Spleen (tissue), 11 donors: ENCODE measurements around the gene CELSR3. TPM values are rescaled to one million over a fixed set of nuclear protein-coding genes. Genes with fewer than 3 reads are reported as not detected.

Experiments
- DNase-seq: peaks from one replicate; pipeline ENCODE4 v3.0.0-alpha.2; 2020
- H3K27ac ChIP-seq, 8 donors: fragments of 200-600 bp; sonication (generic) in 7 of 8; 1 replicate in 4 of 8; 2 replicates in 4 of 8; pipeline versions ENCODE4 v1.5.0 to v1.8.0; 2016 to 2021; ENCODE audit warnings: inconsistent platforms in 4 of 8, mild to moderate bottlenecking in 4 of 8, moderate library complexity in 1 of 8
- H3K27me3 ChIP-seq, 7 donors: fragments of 200-600 bp; sonication (generic) in 6 of 7; replicated peaks in 1 of 7; 1 replicate in 4 of 7; 2 replicates in 3 of 7; pipeline versions ENCODE4 v1.5.0 to v1.8.0; 2016 to 2021; ENCODE audit warnings: inconsistent platforms in 3 of 7, mild to moderate bottlenecking in 1 of 7
- H3K36me3 ChIP-seq, 6 donors: fragments of 200-600 bp; sonication (generic) in 5 of 6; 1 replicate in 4 of 6; 2 replicates in 2 of 6; pipeline versions ENCODE4 v1.5.0 to v1.8.0; 2016 to 2021; ENCODE audit warnings: inconsistent platforms in 2 of 6
- H3K4me1 ChIP-seq, 6 donors: fragments of 200-600 bp; sonication (generic) in 5 of 6; 1 replicate in 3 of 6; 2 replicates in 3 of 6; pipeline versions ENCODE4 v1.5.0 to v1.8.0; 2016 to 2021; ENCODE audit warnings: inconsistent platforms in 3 of 6
- H3K4me3 ChIP-seq, 8 donors: fragments of 200-600 bp; sonication (generic) in 7 of 8; 1 replicate in 4 of 8; 2 replicates in 4 of 8; pipeline versions ENCODE4 v1.5.0 to v1.8.0; 2016 to 2021; ENCODE audit warnings: inconsistent platforms in 4 of 8, mild to moderate bottlenecking in 4 of 8, moderate library complexity in 2 of 8
- H3K9me3 ChIP-seq, 8 donors: fragments of 200-600 bp; sonication (generic) in 7 of 8; 1 replicate in 4 of 8; 2 replicates in 4 of 8; pipeline versions ENCODE4 v1.5.0 to v1.8.0; 2016 to 2021; ENCODE audit warnings: inconsistent platforms in 4 of 8
- POLR2A ChIP-seq, 3 donors: fragments of 450-650 bp; IDR thresholded peaks; one replicate each; pipeline ENCODE4 v1.5.1; 2017; ENCODE audit warnings: antibody characterized with exemption in 3 of 3, mild to moderate bottlenecking in 1 of 3
- POLR2AphosphoS5 ChIP-seq, 3 donors: sonication (generic); formaldehyde crosslinking; IDR thresholded peaks; one replicate each; pipeline ENCODE4 v1.5.1; 2017; ENCODE audit warnings: antibody characterized with exemption in 3 of 3
- WGBS, 5 donors: extraction: QIAGEN DNeasy Blood & Tissue Kit in 3 of 5; methylation state at CpG; one replicate each; pipeline versions ENCODE4 v1.1.5 to v1.1.7; 2013 to 2018; 5-methylcytosine and 5-hydroxymethylcytosine counted together
- intact Hi-C: fragments of 100-400 bp; cut with DNase I; formaldehyde crosslinking; loops from one replicate; pipeline ENCODE4 v1.15.0; 2023; ENCODE audit warnings: low total_unique reads
- polyA plus RNA-seq, 3 donors: library from polyadenylated mRNA; stranded (reverse); fragments of 200-250 nt; gene quantifications; one replicate each; pipeline ENCODE4 v1.2.1, GENCODE V29; 2013
- total RNA-seq, 7 donors: library from RNA; depleted of rRNA in 3 of 7; stranded (reverse); fragments of >200 nt in 3 of 7; fragmentation: NEBNext Ultra II Directional in 4 of 7; extraction: Animal tissue kit (Norgen Biotek cat#: 25700) in 4 of 7; gene quantifications; one replicate each; pipeline versions ENCODE4 v1.1.0 to v1.2.1, GENCODE V29; 2016 to 2021
- TF ChIP-seq, protein P1 (sequence below), 11 experiments: fragments of 200-600 bp in 7 of 11; fragments of 450-650 bp in 4 of 11; sonication (generic) in 4 of 11; IDR thresholded peaks in 8 of 11; conservative IDR thresholded peaks in 3 of 11; 1 replicate in 7 of 11; 2 replicates in 4 of 11; pipeline versions ENCODE4 v1.4.0 to v1.8.0; 2016 to 2021; ENCODE audit warnings: antibody characterized with exemption in 11 of 11, inconsistent platforms in 4 of 11, mild to moderate bottlenecking in 1 of 11
- donor health status: healthy with polysubstance abuse.
- donor health status: DM: no; HTN: no; CAD: no; lungs with moderate emphysema.
- donor health status: DM: no; HTN: no; CAD: no.
- donor health status: Bipolar disorder and iron deficiency.
- donor health status: healthy.
- donor health status: DM: no; HTN: no; CAD: no.
- donor health status: DM: yes; HTN: yes; CAD: no.

CELSR3 gene
- total and polyA plus RNA-seq, 10 donors = 0.56 to 2.7 (median 1.9) TPM

DNA sequence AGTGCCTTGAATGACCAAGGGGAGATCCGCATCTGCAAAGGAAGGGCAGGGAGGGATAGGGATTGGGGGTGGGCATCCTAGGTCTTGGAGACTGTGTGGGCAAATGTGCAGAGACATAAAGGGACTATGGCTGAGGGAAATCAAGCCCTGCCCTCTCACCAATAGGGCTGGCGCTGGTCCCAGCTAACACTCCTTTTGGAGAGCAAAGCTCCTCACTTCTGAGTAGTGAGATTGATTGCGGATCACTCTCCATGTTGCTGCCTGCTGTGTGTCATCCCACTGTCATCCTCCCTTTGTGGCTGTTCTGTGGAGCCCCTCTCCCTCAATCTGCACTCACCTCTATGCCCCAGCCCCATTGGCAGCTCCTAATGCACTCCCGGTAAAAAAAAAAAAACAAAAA is 2.2 kb upstream of the CELSR3 start:
- intact Hi-C loops = no loop called here

DNA sequence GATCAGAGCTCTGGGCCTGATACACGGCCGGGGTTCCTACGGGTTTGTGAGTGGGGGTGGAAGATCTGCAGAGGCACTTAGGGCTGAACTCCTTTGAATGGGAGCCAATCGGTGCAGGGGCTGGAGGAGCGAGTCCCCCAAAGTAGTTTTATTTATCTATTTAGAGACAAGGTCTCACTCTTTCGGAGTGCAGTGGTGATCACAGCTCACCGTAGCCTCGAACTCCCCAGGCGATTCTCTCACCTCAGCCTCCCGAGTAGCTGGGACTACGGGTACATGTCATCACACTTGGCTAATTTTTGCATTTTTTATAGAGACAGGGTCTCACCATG is 1.6 kb upstream of the CELSR3 start:
- Histone ChIP-seq H3K4me1 (peaks cover 18 to 35% (median 31%) of the 10 kb centered on the region in 6 donors), H3K27me3 (peaks cover 0 to 56% (median 37%) of the 10 kb centered on the region in 7 donors), H3K36me3 (no peaks in the 10 kb centered on the region), H3K4me3 (peak overlapping the region in 3 of 8 donors; percentile 48 to 80 (median 49)), H3K27ac (peak overlapping the region in 1 of 8 donors; percentile 32), H3K9me3 (no peaks in the 10 kb centered on the region)
- intact Hi-C loops = no loop called here
- 59 to 86% (median 65%) methylated on average over 6 to 11 of the region's 11 CpGs for WGBS, 5 donors
- TF ChIP-seq, protein P1, sequence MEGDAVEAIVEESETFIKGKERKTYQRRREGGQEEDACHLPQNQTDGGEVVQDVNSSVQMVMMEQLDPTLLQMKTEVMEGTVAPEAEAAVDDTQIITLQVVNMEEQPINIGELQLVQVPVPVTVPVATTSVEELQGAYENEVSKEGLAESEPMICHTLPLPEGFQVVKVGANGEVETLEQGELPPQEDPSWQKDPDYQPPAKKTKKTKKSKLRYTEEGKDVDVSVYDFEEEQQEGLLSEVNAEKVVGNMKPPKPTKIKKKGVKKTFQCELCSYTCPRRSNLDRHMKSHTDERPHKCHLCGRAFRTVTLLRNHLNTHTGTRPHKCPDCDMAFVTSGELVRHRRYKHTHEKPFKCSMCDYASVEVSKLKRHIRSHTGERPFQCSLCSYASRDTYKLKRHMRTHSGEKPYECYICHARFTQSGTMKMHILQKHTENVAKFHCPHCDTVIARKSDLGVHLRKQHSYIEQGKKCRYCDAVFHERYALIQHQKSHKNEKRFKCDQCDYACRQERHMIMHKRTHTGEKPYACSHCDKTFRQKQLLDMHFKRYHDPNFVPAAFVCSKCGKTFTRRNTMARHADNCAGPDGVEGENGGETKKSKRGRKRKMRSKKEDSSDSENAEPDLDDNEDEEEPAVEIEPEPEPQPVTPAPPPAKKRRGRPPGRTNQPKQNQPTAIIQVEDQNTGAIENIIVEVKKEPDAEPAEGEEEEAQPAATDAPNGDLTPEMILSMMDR (IDR thresholded peaks at IDR 0.05 in 8 of 11, conservative IDR thresholded peaks at IDR 0.05 in 3 of 11) = peak in 4 of 11 experiments; percentile 3 to 45 (median 22)
- no peak for TF ChIP-seq POLR2AphosphoS5 (IDR thresholded peaks at IDR 0.05)
- DNase-seq = no peak

More for the DNA sequence above, 2.2 kb upstream of the CELSR3 start:
- TF ChIP-seq POLR2AphosphoS5 (IDR thresholded peaks at IDR 0.05) = no peak
- TF ChIP-seq, protein P1 (IDR thresholded peaks at IDR 0.05 in 8 of 11, conservative IDR thresholded peaks at IDR 0.05 in 3 of 11) = no peak
- no peak for TF ChIP-seq POLR2A (IDR thresholded peaks at IDR 0.05)
- no peaks in the 10 kb centered on the region for H3K36me3 ChIP-seq
- DNase-seq = no peak
- no peak overlapping the region for H3K27ac ChIP-seq
- no peaks in the 10 kb centered on the region for H3K9me3 ChIP-seq
- H3K4me1 ChIP-seq = peaks cover 18 to 35% (median 31%) of the 10 kb centered on the region in 6 donors
- WGBS, 5 donors = 88 to 94% (median 91%) methylated on average over 4 of the region's 4 CpGs
- H3K27me3 ChIP-seq = peaks cover 0 to 50% (median 37%) of the 10 kb centered on the region in 7 donors
- no peak overlapping the region for H3K4me3 ChIP-seq

DNA sequence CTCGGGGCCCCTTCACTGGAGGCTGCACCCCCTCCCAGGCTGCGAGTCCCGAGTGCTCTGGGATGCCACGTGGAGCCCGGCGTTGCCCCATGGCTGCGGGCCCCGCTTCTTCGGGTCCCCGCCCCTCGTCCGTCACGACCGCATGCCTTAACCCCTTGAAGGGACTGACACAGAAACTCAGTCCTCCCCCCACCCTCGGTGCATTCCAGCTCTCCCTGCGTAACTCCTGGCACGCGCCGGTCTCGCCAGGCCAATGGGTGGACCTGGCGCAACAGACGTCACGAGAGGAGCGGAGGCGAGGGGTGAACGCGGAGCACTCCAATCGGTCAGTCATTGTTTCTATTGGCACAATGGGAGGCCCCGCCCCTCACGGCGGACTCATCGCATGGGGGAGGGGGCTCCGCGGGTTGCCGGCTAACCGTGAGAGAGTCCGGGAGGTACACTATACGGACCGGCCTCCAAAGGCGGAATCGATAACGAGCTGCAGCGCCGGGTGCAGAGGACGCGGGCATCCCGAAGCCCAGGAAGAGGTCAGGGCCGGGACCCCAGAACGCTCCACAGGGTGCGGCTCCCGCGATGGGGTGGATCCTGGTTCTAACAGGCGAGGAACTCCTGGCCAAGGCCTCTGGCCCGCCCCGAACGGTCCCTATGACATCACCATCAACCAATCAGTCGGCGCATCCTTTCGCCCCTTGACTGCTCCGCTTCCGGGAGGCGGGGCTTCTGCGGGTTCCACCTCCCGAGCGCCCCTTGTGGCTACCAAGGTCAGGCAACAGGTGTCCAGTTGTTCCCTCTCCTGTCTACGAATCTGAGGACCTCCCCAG is 1.0 kb upstream of the CELSR3 start:
- peak overlapping the region in 5 of 8 donors; percentile 32 to 76 (median 33) for H3K27ac ChIP-seq
- 0 to 2% (median 1%) methylated on average over 14 to 66 of the region's 66 CpGs for WGBS, 5 donors
- no peaks in the 10 kb centered on the region for H3K9me3 ChIP-seq
- H3K4me3 ChIP-seq = peak overlapping the region; percentile 21 to 80 (median 48)
- no peaks in the 10 kb centered on the region for H3K36me3 ChIP-seq
- DNase-seq = peak; percentile 94
- H3K27me3 ChIP-seq = peaks cover 0 to 60% (median 37%) of the 10 kb centered on the region in 7 donors
- TF ChIP-seq POLR2A (IDR thresholded peaks at IDR 0.05) (no peak), POLR2AphosphoS5 (IDR thresholded peaks at IDR 0.05) (peak; percentile 43 to 68 (median 62))
- TF ChIP-seq, protein P1 (IDR thresholded peaks at IDR 0.05 in 8 of 11, conservative IDR thresholded peaks at IDR 0.05 in 3 of 11) = peak in 10 of 11 experiments; percentile 38 to 77 (median 59)
- peaks cover 18 to 35% (median 31%) of the 10 kb centered on the region in 6 donors for H3K4me1 ChIP-seq
- intact Hi-C loops = no loop called here

DNA sequence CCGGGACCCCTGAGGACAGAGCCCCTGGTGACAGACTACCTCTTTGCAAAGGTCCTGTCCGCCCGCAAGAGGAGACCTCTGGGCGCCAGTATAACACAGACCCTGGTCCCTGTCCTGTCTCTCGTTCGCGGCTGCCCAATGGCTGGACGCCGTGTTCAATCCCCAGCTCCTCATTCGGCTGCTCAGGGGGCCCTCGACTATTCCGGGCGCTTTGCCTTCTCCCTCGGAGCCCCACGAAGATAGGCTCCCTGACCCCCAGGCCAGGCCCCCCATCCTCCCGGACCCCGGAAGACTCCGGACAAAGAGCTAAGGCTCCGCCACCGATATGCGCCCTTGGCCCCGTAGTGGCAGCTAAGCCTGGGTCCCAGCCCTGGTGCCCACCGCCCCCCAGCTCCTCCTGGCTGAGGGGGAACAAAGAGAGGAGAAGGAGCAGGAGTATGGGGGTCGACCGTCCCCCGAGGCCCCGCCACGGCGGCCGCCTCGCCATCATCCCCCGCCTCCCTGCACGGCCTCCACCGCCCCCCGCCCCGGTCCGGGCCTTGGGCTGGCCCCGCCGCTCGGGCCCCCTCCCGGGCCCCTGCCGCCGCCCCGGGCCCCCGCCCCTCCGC is 437 bp downstream of the CELSR3 start:
- intact Hi-C loops = no loop called here
- Histone ChIP-seq H3K36me3 (no peaks in the 10 kb centered on the region), H3K4me1 (peaks cover 18 to 37% (median 33%) of the 10 kb centered on the region in 6 donors), H3K27ac (no peak overlapping the region), H3K27me3 (peaks cover 0 to 73% (median 37%) of the 10 kb centered on the region in 7 donors), H3K4me3 (peak overlapping the region in 5 of 8 donors; percentile 48 to 80 (median 49)), H3K9me3 (no peaks in the 10 kb centered on the region)
- TF ChIP-seq POLR2AphosphoS5 (IDR thresholded peaks at IDR 0.05) (no peak), POLR2A (IDR thresholded peaks at IDR 0.05) (no peak)
- TF ChIP-seq, protein P1 (IDR thresholded peaks at IDR 0.05 in 8 of 11, conservative IDR thresholded peaks at IDR 0.05 in 3 of 11) = no peak
- DNase-seq = no peak
- WGBS, 5 donors = 6 to 9% (median 7%) methylated on average over 22 to 46 of the region's 46 CpGs
